Memory B cell (primary cell): ENCODE measurements around the gene EPN2.

Experiments
- ATAC-seq: fragments of 150-1000 bp; cut with Tn5 transposase; 2 replicates; pipeline ENCODE4 v1.10.0; 2021; ENCODE audit warnings: low read depth, mild to moderate bottlenecking, moderate library complexity
- DNase-seq, 2 donors: peaks; one replicate each; pipeline ENCODE4 v3.0.0; 2022; ENCODE audit warnings: low spot score in 2 of 2
- H3K27ac Mint-ChIP-seq: one replicate; pipeline ENCODE4 v1.8.0; 2022; ENCODE audit warnings: mild to moderate bottlenecking, moderate library complexity, mixed read lengths
- H3K27me3 Mint-ChIP-seq: one replicate; pipeline ENCODE4 v1.8.0; 2022; ENCODE audit warnings: mixed read lengths
- H3K36me3 Mint-ChIP-seq: one replicate; pipeline ENCODE4 v1.8.0; 2022; ENCODE audit warnings: mild to moderate bottlenecking, mixed read lengths
- H3K4me1 Mint-ChIP-seq: one replicate; pipeline ENCODE4 v1.8.0; 2022; ENCODE audit warnings: mixed read lengths
- H3K4me3 Mint-ChIP-seq: one replicate; pipeline ENCODE4 v1.8.0; 2022; ENCODE audit warnings: mild to moderate bottlenecking, moderate library complexity, mixed read lengths
- H3K9me3 Mint-ChIP-seq: one replicate; pipeline ENCODE4 v1.8.0; 2022; ENCODE audit warnings: mixed read lengths

Gene EPN2

DNA sequence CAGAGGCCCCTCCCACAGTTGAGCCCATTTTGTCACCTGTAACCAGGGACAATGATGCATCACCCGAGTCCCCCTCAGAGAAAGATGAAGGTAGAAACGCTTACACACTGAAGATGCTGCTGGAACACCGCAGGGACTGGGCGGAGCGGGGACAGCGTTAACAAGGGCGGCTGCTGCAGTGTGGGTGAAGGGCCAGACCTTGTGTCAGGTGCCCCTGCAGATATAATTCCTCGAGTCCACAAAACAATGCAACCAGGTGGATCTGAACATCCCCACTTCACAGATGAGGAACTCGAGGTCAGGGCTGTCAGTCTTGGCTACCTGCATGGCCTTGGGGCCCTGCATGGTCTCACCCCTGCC is 134.8 kb downstream of the EPN2 start:
- Mint-ChIP-seq H3K4me3 (no peak overlapping the region), H3K36me3 (peaks cover 2% of the 10 kb centered on the region), H3K9me3 (no peaks in the 10 kb centered on the region), H3K4me1 (peaks cover 39% of the 10 kb centered on the region), H3K27ac (peak overlapping the region; percentile 76), H3K27me3 (no peaks in the 10 kb centered on the region)
- DNase-seq: no peak
- no peak for ATAC-seq

DNA sequence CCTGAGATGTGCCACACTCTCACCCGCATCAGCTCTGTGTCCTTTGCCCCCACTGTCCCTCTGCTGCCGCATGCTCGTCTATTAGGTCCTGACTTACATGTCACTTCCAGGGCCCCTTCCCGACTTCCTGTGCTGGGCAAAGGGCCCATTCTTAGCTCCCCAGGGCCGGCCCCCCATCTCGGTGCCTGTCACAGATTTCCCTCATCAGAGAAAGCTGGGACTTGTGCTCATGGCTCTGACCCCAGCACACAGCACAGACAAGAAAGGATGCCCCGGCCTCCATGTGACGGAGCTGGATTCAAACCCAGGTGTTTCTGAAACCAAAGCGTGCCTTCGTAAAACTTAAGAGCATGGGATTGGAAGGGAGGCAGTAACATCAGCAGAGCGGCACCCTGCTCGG is 135.3 kb downstream of the EPN2 start:
- Mint-ChIP-seq H3K9me3 (no peaks in the 10 kb centered on the region), H3K4me3 (no peak overlapping the region), H3K36me3 (peaks cover 2% of the 10 kb centered on the region), H3K27ac (no peak overlapping the region), H3K27me3 (no peaks in the 10 kb centered on the region), H3K4me1 (peaks cover 41% of the 10 kb centered on the region)
- DNase-seq (no peak), ATAC-seq (no peak)

DNA sequence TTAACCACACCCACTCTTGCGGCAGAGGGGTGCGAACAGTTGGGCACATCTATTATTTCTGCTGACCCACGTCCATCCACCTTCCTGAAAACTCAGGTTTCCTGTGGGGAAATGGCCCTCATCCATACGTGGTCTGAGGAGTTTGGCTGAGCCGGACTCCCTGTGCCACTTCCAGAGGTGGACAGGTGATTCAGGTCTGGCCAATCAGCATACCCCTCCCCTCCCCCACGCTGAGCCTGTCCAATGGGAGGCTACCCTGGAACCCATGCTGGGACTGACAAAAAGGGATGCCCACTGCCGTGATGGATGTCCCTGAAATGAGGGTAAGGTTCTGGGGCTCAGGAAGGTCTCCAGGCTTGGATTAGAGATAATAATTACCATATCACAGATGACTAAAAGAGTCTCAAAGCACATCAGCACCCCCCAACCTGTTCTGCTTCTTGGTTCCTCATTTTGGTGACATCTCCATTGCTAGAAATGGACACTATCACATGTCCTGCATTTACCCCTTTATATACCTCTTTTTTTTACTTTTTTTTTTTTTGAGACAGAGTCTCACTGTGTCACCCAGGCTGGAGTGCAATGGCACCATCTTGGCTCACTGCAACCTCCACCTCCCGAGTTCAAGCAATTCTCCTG is 135.8 kb downstream of the EPN2 start:
- DNase-seq (no peak), ATAC-seq (no peak)
- H3K27me3 Mint-ChIP-seq: no peaks in the 10 kb centered on the region
- no peak overlapping the region for H3K27ac Mint-ChIP-seq
- peaks cover 41% of the 10 kb centered on the region for H3K4me1 Mint-ChIP-seq
- H3K36me3 Mint-ChIP-seq: peaks cover 2% of the 10 kb centered on the region
- no peak overlapping the region for H3K4me3 Mint-ChIP-seq
- no peaks in the 10 kb centered on the region for H3K9me3 Mint-ChIP-seq

DNA sequence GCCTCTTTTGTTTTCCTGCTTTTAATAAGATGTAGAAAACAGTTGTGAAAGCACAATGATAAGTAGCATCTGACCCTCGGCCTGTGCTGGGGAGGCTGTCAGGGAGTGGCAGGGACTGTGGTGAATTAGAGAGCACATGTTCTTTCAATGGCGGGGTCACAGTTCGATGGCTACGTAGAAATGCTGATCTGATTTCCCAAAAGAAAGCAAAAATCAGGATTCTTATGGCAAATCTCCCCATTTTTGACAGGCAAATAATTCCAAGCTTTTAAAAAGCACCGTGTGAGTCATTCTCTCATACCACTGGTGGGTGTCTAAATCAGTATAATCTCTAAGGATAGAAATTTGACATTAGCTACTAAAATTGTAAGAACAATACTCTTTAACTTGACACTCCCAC is 137.0 kb downstream of the EPN2 start:
- no peak for ATAC-seq
- no peak overlapping the region for H3K4me3 Mint-ChIP-seq
- no peak overlapping the region for H3K27ac Mint-ChIP-seq
- H3K27me3 Mint-ChIP-seq: no peaks in the 10 kb centered on the region
- H3K36me3 Mint-ChIP-seq: peaks cover 2% of the 10 kb centered on the region
- no peaks in the 10 kb centered on the region for H3K9me3 Mint-ChIP-seq
- DNase-seq: no peak
- peaks cover 37% of the 10 kb centered on the region for H3K4me1 Mint-ChIP-seq

DNA sequence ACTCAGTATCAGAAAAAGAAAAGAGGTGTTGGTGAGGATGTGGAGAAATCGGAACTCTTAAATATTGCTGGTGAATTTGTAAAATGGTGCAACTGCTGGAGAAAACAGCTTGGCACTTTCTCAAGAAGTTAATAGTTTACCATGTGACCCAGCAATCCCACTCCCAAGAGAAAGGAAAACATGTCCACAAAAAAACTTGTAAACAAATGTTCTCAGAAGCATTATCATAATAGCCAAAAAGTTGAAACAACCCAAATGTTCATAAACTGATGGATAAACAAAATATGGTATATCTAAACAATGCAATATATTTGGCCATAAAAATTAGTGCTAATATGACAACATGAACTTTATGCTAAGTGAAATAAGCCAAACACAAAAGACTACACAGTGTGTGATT is 138.6 kb downstream of the EPN2 start:
- H3K36me3 Mint-ChIP-seq: peaks cover 5% of the 10 kb centered on the region
- H3K9me3 Mint-ChIP-seq: no peaks in the 10 kb centered on the region
- peak overlapping the region; percentile 61 for H3K4me3 Mint-ChIP-seq
- peaks cover 26% of the 10 kb centered on the region for H3K4me1 Mint-ChIP-seq
- H3K27me3 Mint-ChIP-seq: no peaks in the 10 kb centered on the region
- ATAC-seq (no peak), DNase-seq (no peak)
- no peak overlapping the region for H3K27ac Mint-ChIP-seq

DNA sequence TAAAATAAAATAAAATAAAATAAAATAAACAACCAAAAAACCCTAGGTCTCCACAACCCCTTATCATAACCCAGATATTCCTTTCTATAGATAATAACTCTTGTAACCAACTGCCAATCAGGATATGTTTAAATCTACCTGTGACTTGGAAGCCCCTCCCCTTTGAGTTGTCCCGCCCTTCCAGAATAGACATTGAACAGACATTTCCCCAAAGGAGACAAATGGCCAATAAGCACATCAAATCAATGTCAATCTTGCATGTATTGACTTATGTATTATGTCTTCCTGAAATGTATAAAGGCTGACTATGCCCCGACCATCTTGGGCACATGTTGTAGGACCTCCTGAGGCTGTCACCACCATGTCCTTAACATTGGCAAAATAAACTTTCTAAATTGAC is 139.6 kb downstream of the EPN2 start:
- H3K4me1 Mint-ChIP-seq: peaks cover 15% of the 10 kb centered on the region
- H3K27me3 Mint-ChIP-seq: no peaks in the 10 kb centered on the region
- ATAC-seq (no peak), DNase-seq (no peak)
- peak overlapping the region; percentile 96 for H3K27ac Mint-ChIP-seq
- peaks cover 12% of the 10 kb centered on the region for H3K36me3 Mint-ChIP-seq
- peak overlapping the region; percentile 98 for H3K4me3 Mint-ChIP-seq
- H3K9me3 Mint-ChIP-seq: no peaks in the 10 kb centered on the region

DNA sequence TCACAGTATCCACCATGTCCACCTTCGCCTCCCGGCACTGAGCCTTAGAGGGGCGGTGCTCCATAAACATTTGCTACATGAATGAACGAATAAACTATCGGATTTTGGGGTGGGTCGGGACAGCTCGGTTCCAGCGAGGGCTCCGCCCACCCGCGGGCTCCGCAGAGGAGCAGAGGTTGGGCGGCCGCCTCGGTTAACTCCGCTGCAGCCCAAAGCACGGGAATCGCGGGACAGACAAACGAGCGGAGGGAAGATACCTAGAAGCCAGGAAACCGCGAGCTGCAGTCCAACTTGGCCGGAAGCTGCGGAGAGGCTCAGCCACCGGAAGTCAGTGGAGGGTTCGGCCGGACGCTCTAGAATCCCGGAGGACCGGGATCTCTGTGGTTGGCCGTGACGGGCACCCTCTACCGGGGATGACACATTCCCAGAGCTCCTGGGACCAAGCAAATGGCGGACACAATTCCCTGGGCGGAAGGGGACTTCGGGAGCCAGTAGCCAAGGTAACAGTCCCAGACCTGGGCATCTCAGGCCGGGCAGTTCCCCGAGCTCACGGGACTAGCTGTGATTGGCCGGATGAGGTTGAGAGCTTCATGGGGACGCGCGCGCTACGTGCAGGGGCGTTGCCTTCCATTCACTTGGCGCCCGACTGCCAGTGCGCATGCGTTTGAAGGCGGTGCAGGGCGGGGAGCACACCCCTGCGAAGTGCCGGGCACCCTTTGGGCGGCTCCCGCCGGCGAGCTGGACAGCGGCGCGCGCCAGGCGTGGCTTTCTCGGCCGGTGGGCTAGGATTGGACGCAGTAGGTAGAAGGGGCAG is 140.6 kb downstream of the EPN2 start:
- Mint-ChIP-seq H3K27me3 (no peaks in the 10 kb centered on the region), H3K4me3 (peak overlapping the region; percentile 98), H3K4me1 (peaks cover 8% of the 10 kb centered on the region), H3K27ac (peak overlapping the region; percentile 96), H3K36me3 (peaks cover 12% of the 10 kb centered on the region), H3K9me3 (no peaks in the 10 kb centered on the region)
- peak; percentile 85 for ATAC-seq
- peak; percentile 90 to 94 for DNase-seq

DNA sequence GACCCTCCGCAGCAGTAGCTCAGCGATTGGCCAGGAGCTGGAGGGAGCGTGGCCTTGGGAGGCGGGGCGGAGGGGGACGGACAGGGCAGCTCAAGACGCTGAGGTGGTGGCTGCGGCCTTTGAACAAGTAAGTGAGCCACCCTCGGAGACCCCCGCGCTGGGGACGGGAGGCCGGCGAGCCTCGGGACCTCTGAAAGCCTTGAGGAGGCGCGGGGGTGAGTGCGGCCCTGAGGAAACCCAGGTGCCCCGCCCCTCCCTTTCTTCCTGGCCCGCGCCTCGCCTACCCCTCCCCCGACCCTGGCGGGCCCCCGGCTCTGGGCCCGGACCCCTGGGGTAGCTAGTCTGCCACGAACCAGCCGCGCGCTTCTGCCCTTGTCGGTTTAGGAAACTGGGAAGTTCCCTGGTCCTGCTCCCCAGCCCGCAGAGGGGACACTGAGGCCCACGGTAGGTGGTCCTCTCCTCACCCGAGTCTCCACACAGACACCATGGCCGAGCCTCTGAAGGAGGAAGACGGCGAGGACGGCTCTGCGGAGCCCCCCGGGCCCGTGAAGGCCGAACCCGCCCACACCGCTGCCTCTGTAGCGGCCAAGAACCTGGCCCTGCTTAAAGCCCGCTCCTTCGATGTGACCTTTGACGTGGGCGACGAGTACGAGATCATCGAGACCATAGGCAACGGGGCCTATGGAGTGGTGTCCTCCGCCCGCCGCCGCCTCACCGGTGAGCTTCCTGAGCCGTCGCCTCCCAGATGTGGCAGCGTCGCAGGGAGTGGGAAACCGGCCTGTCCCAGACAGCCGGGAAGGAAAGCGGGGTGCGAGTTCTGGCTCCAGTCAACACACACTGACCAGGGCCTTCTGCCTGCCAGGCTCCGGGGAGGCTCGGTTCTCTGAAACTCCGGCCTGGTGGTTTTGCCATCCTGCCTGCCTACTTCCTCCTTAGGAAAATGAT is 141.5 kb downstream of the EPN2 start, which contains the start of gene MAPK7:
MAPK7 (plus strand) TSS at position 83 of the 945 bp plus-strand sequence; CDS start at position 486, 403 bp downstream.
- peaks cover 8% of the 10 kb centered on the region for H3K4me1 Mint-ChIP-seq
- no peaks in the 10 kb centered on the region for H3K9me3 Mint-ChIP-seq
- H3K27me3 Mint-ChIP-seq: no peaks in the 10 kb centered on the region
- H3K4me3 Mint-ChIP-seq: peak within 1 kb of the TSS; percentile 98
- H3K27ac Mint-ChIP-seq: peak within 1 kb of the TSS; percentile 96
- peaks cover 16% of the 10 kb centered on the region for H3K36me3 Mint-ChIP-seq
- no peak for DNase-seq
- peak; percentile 3 for ATAC-seq

DNA sequence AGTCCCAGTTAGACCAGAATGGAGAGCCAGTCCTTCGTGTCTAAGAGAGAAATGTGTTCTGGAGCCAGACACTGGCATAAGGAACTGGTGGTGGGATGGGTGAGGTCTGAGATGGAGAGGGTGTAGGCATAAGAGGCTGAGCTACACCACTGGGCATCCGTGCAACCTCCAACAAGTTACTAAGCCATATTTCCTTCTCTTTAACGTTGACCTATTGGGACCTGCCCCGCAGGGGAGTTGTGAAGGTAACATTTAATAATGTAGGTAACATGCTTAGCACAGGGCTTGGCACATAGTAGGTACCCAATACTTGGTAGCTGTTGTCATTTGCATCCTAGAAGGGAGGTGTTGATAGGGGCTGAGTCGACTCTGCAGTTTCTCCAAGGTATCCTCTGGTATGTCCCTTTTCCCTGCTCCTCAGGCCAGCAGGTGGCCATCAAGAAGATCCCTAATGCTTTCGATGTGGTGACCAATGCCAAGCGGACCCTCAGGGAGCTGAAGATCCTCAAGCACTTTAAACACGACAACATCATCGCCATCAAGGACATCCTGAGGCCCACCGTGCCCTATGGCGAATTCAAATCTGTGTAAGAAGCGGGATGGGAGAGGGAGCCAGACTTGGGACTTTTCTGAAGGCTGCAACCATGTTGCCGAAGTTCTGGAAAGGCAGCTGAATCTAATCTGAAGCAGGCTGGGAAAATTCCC is 142.3 kb downstream of the EPN2 start:
- no peaks in the 10 kb centered on the region for H3K27me3 Mint-ChIP-seq
- H3K27ac Mint-ChIP-seq: no peak overlapping the region
- peaks cover 8% of the 10 kb centered on the region for H3K4me1 Mint-ChIP-seq
- peaks cover 22% of the 10 kb centered on the region for H3K36me3 Mint-ChIP-seq
- no peaks in the 10 kb centered on the region for H3K9me3 Mint-ChIP-seq
- H3K4me3 Mint-ChIP-seq: peak overlapping the region; percentile 98
- DNase-seq: no peak
- no peak for ATAC-seq

DNA sequence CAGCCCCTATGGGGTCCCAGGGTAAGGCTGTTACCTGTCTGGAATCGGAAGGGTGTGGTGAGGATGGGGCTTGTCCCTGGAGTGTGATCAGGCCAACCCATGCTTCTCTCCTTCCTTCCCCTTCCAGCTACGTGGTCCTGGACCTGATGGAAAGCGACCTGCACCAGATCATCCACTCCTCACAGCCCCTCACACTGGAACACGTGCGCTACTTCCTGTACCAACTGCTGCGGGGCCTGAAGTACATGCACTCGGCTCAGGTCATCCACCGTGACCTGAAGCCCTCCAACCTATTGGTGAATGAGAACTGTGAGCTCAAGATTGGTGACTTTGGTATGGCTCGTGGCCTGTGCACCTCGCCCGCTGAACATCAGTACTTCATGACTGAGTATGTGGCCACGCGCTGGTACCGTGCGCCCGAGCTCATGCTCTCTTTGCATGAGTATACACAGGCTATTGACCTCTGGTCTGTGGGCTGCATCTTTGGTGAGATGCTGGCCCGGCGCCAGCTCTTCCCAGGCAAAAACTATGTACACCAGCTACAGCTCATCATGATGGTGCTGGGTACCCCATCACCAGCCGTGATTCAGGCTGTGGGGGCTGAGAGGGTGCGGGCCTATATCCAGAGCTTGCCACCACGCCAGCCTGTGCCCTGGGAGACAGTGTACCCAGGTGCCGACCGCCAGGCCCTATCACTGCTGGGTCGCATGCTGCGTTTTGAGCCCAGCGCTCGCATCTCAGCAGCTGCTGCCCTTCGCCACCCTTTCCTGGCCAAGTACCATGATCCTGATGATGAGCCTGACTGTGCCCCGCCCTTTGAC is 143.5 kb downstream of the EPN2 start:
- peaks cover 8% of the 10 kb centered on the region for H3K4me1 Mint-ChIP-seq
- no peak overlapping the region for H3K27ac Mint-ChIP-seq
- DNase-seq: no peak
- no peak for ATAC-seq
- H3K4me3 Mint-ChIP-seq: no peak overlapping the region
- peaks cover 26% of the 10 kb centered on the region for H3K36me3 Mint-ChIP-seq
- H3K9me3 Mint-ChIP-seq: no peaks in the 10 kb centered on the region
- no peaks in the 10 kb centered on the region for H3K27me3 Mint-ChIP-seq

DNA sequence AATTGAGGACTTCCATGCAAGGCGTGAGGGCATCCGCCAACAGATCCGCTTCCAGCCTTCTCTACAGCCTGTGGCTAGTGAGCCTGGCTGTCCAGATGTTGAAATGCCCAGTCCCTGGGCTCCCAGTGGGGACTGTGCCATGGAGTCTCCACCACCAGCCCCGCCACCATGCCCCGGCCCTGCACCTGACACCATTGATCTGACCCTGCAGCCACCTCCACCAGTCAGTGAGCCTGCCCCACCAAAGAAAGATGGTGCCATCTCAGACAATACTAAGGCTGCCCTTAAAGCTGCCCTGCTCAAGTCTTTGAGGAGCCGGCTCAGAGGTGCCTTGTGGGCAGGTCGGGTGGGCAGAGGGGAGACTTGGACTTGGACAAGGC is 144.2 kb downstream of the EPN2 start:
- Mint-ChIP-seq H3K4me1 (peaks cover 6% of the 10 kb centered on the region), H3K27ac (no peak overlapping the region), H3K36me3 (peaks cover 26% of the 10 kb centered on the region), H3K4me3 (no peak overlapping the region), H3K9me3 (no peaks in the 10 kb centered on the region), H3K27me3 (no peaks in the 10 kb centered on the region)
- DNase-seq (no peak), ATAC-seq (no peak)

DNA sequence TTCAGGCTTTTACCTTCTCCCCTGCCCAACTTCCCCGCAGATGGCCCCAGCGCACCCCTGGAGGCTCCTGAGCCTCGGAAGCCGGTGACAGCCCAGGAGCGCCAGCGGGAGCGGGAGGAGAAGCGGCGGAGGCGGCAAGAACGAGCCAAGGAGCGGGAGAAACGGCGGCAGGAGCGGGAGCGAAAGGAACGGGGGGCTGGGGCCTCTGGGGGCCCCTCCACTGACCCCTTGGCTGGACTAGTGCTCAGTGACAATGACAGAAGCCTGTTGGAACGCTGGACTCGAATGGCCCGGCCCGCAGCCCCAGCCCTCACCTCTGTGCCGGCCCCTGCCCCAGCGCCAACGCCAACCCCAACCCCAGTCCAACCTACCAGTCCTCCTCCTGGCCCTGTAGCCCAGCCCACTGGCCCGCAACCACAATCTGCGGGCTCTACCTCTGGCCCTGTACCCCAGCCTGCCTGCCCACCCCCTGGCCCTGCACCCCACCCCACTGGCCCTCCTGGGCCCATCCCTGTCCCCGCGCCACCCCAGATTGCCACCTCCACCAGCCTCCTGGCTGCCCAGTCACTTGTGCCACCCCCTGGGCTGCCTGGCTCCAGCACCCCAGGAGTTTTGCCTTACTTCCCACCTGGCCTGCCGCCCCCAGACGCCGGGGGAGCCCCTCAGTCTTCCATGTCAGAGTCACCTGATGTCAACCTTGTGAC is 144.7 kb downstream of the EPN2 start:
- DNase-seq (no peak), ATAC-seq (no peak)
- H3K27me3 Mint-ChIP-seq: no peaks in the 10 kb centered on the region
- H3K4me1 Mint-ChIP-seq: peaks cover 4% of the 10 kb centered on the region
- no peaks in the 10 kb centered on the region for H3K9me3 Mint-ChIP-seq
- peaks cover 26% of the 10 kb centered on the region for H3K36me3 Mint-ChIP-seq
- H3K4me3 Mint-ChIP-seq: no peak overlapping the region
- no peak overlapping the region for H3K27ac Mint-ChIP-seq
